A549 treated with CORT108297 at 1 μM for 4 hours (cell line): ENCODE measurements around the gene ACTR3C. TPM values are rescaled to one million over a fixed set of nuclear protein-coding genes. Genes with fewer than 3 reads are reported as not detected.

Experiments
- total RNA-seq: library from RNA; stranded (reverse); fragments of 200-300 nt; extraction: Qiagen RNA extraction; gene quantifications from 5 replicates; pipeline ENCODE4 v1.2.3, GENCODE V29; 2022

Gene ACTR3C
- total RNA-seq: 0.17 TPM in 1 of 5 replicates, not detected in the others

DNA sequence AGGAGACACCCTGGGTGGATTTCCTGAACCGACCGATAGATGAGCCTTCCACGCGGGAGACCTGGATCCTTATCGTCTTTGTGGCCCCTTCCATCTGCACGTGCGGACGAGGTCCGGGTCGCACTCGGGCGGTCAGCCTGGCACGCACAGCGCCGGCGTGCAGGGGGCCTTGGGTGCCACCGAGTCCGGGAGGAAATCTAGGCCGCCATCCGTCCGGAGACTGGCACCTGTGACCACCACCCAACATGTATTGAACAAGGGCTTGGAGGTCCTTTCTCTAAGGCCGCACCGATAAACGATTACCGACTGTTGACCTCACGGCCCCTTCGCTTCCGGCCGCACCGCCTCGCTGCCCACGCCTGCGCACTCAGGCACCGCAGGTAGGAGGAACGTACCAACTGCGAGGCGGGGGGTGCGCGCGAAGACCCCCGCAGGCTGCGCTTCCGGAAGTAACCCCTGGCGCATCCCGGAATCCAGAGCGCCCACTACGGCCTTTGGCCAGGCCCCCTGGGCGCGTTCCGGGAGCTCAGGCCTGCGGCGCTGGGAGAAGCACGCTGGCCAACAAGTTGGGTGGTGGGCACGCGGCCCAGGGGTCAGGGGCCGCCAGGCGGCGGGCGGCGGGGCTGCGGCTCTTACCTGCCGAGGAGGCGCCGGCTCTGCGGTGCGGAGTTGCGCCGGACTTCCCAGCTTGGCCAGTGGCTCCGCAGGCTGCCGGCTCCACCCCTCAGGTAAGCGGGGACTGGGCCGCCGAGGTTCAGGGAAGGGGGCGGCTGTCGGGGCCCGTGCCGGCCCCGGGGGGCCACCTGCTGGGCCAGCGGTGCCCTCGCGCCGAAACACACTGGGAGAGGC is at the start of gene ACTR3C, which contains the start of gene LRRC61:
Gene ACTR3C, minus strand, starts transcription at position 713 of the 849 bp plus-strand sequence. CDS start 28,249 bp downstream, outside the sequence.
Gene LRRC61, plus strand, starts transcription at position 523 of the 849 bp plus-strand sequence. CDS start 13,507 bp downstream, outside the sequence.

GRCh38 chr7:150368096-150368883 is 44.9 kb upstream of the ACTR3C start, which contains the start of gene REPIN1:
TSS of gene REPIN1 (plus strand) at chr7:150368822. CDS start at chr7:150369712, 890 bp downstream.

GRCh38 chr7:150341263-150342120 is 18.1 kb upstream of the ACTR3C start, which contains the start of gene RARRES2:
TSS of gene RARRES2 (minus strand) at chr7:150341629. CDS start at chr7:150340609, 1,020 bp downstream.

Other genes with a start within 250 kb of the ACTR3C start
- 0.05 to 0.16 TPM (median 0.08 TPM) in 5 replicates for gene LRRC61, start 190 bp downstream of the ACTR3C start, total RNA-seq
- not detected in 5 replicates for gene RARRES2, start 18.1 kb upstream of the ACTR3C start, total RNA-seq
- gene REPIN1, start 45.3 kb upstream of the ACTR3C start, total RNA-seq: 66.0 to 97.0 TPM (median 93.6 TPM) in 5 replicates
- 4.6 to 7.6 TPM (median 6.5 TPM) in 5 replicates for gene ZNF775, start 55.8 kb upstream of the ACTR3C start, total RNA-seq
- gene GIMAP8, start 127.1 kb upstream of the ACTR3C start, total RNA-seq: not detected in 5 replicates
- gene GIMAP7, start 191.3 kb upstream of the ACTR3C start, total RNA-seq: not detected in 5 replicates
- not detected in 5 replicates for gene GIMAP4, start 243.8 kb upstream of the ACTR3C start, total RNA-seq